ENCODE measurements around the gene ARAP1.

The ARAP1 gene

DNA sequence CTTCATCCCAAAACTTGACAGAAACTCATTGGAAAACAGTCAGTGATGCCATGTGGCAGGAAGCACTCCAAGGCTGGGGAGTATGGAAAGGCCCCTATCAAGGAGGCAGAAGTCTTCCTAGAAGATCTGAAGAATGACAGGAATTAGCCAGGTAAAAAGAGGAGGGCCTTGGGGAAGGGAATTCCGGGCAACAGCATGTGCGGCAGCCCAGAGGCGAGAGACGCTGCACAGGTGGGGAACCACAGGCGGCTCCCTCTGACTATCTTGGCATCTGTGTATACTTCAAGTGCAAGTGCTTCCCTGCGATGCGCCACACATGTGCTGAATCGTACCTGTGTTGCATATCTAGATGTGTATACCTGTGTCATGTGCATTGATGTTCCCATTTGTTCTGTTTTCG lies 90.7 kb downstream of the ARAP1 start:
- Histone ChIP-seq H3K9ac (ENCODE audit: low read depth, low read length, poor library complexity, severe bottlenecking) (no peak overlapping the region), H2AFZ (ENCODE audit: low read length) (no peak overlapping the region), H4K20me1 (ENCODE audit: insufficient read depth, low read length, poor library complexity, severe bottlenecking) (no peaks in the 10 kb centered on the region), H3K4me1 (ENCODE audit: insufficient read depth, low read length, poor library complexity, severe bottlenecking) (no peaks in the 10 kb centered on the region), H3K4me2 (ENCODE audit: low read depth, low read length, poor library complexity, severe bottlenecking) (no peak overlapping the region), H3K9me2 (replicated peaks; ENCODE audit: low read depth, low read length) (no peaks in the 10 kb centered on the region), H3K9me3 (ENCODE audit: insufficient read depth, low read depth, low read length) (no peaks in the 10 kb centered on the region), H3F3A (ENCODE audit: low read depth) (no peaks in the 10 kb centered on the region), H3K79me2 (ENCODE audit: insufficient read depth, low read length) (no peaks in the 10 kb centered on the region), H3K36me3 (ENCODE audit: insufficient read depth, low read length) (no peaks in the 10 kb centered on the region), H3K27me3 (ENCODE audit: insufficient read depth, low read length, poor library complexity, severe bottlenecking) (no peaks in the 10 kb centered on the region), H3K4me3 (ENCODE audit: low read length, poor library complexity, severe bottlenecking) (no peak overlapping the region)
- TF ChIP-seq, protein P1, sequence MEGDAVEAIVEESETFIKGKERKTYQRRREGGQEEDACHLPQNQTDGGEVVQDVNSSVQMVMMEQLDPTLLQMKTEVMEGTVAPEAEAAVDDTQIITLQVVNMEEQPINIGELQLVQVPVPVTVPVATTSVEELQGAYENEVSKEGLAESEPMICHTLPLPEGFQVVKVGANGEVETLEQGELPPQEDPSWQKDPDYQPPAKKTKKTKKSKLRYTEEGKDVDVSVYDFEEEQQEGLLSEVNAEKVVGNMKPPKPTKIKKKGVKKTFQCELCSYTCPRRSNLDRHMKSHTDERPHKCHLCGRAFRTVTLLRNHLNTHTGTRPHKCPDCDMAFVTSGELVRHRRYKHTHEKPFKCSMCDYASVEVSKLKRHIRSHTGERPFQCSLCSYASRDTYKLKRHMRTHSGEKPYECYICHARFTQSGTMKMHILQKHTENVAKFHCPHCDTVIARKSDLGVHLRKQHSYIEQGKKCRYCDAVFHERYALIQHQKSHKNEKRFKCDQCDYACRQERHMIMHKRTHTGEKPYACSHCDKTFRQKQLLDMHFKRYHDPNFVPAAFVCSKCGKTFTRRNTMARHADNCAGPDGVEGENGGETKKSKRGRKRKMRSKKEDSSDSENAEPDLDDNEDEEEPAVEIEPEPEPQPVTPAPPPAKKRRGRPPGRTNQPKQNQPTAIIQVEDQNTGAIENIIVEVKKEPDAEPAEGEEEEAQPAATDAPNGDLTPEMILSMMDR (conservative IDR thresholded peaks at IDR 0.05; ENCODE audit: low read length) = no peak
- no peak for TF ChIP-seq EZH2phosphoT487 (IDR thresholded peaks at IDR 0.05; ENCODE audit: borderline replicate concordance)

DNA sequence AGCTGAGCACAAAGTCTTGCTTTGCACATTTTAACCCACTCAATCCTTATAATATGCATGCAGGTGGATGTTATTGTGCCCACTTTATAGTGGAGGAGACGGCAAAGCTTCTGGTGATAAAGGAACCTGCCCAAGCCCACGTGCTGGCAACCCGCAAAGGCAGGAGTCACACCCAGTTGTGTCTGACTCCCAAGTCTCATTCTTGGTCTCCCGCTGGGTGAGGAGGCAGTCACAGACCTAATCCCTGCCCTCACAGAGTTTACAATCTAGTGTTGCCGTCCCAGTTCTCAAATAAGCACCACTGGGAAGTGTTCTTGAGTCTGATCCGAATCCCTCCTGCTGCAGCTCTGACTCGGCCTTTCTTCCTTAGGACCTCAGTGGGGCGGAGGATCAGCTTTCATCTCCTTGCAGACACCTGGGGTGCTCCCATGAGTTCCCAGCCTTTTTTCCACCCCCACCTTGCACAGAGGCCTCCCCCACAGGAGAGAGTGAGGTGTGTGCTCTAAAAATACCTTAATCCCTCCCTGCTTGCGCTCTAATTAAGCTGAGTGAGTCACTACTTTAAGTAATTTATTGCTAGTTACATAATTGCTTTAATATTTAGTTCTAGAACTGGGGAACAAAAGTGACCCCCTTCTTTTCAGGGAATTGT lies 93.1 kb downstream of the ARAP1 start:
- Histone ChIP-seq H3K79me2 (ENCODE audit: insufficient read depth, low read length) (no peaks in the 10 kb centered on the region), H4K20me1 (ENCODE audit: insufficient read depth, low read length, poor library complexity, severe bottlenecking) (no peaks in the 10 kb centered on the region), H3K36me3 (ENCODE audit: insufficient read depth, low read length) (no peaks in the 10 kb centered on the region), H3K4me3 (ENCODE audit: low read length, poor library complexity, severe bottlenecking) (no peak overlapping the region), H2AFZ (ENCODE audit: low read length) (no peak overlapping the region), H3K4me1 (ENCODE audit: insufficient read depth, low read length, poor library complexity, severe bottlenecking) (no peaks in the 10 kb centered on the region), H3K9me3 (ENCODE audit: insufficient read depth, low read depth, low read length) (no peaks in the 10 kb centered on the region), H3K27me3 (ENCODE audit: insufficient read depth, low read length, poor library complexity, severe bottlenecking) (no peaks in the 10 kb centered on the region), H3K4me2 (ENCODE audit: low read depth, low read length, poor library complexity, severe bottlenecking) (no peak overlapping the region), H3K9ac (ENCODE audit: low read depth, low read length, poor library complexity, severe bottlenecking) (no peak overlapping the region), H3F3A (ENCODE audit: low read depth) (no peaks in the 10 kb centered on the region), H3K9me2 (replicated peaks; ENCODE audit: low read depth, low read length) (no peaks in the 10 kb centered on the region)
- no peak for TF ChIP-seq EZH2phosphoT487 (IDR thresholded peaks at IDR 0.05; ENCODE audit: borderline replicate concordance)
- TF ChIP-seq, protein P1 (conservative IDR thresholded peaks at IDR 0.05; ENCODE audit: low read length) = no peak

DNA sequence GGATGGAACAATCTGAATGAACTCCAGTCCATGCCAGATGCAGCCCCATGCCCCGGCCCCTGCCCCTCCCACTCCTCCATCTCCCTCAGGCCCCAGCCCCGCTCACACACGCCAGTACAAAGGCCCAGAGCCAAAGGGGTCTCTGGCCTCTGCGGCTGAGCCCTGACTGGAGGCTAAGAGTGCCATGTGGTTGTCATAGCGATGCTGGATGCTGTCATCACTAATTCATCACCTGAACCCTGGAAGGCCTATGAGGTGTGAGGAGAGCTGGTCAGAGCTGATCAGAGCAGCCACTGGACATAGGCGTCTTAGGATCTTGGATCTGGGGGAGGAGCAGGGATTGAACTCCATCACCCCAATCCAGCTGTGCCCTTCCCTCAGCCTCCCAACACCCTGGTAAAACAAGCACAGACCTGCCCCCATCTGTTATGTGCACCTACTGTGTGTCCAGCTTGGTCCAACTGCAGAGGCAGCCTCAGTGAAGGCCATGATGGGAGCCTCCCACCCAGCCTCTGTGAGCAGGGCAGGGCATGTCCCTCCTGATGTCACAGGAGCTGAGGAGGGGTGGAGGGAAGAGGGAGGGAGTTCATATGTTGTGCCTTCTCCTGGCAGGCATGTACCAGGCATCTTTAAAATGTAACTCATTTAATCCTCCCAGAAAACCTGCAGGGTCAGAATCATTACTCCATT lies 94.7 kb downstream of the ARAP1 start:
- Histone ChIP-seq H3K79me2 (ENCODE audit: insufficient read depth, low read length) (no peaks in the 10 kb centered on the region), H3K4me3 (ENCODE audit: low read length, poor library complexity, severe bottlenecking) (no peak overlapping the region), H3F3A (ENCODE audit: low read depth) (no peaks in the 10 kb centered on the region), H3K4me1 (ENCODE audit: insufficient read depth, low read length, poor library complexity, severe bottlenecking) (no peaks in the 10 kb centered on the region), H3K9me2 (replicated peaks; ENCODE audit: low read depth, low read length) (no peaks in the 10 kb centered on the region), H3K9me3 (ENCODE audit: insufficient read depth, low read depth, low read length) (no peaks in the 10 kb centered on the region), H3K4me2 (ENCODE audit: low read depth, low read length, poor library complexity, severe bottlenecking) (no peak overlapping the region), H3K27me3 (ENCODE audit: insufficient read depth, low read length, poor library complexity, severe bottlenecking) (no peaks in the 10 kb centered on the region), H4K20me1 (ENCODE audit: insufficient read depth, low read length, poor library complexity, severe bottlenecking) (no peaks in the 10 kb centered on the region), H3K36me3 (ENCODE audit: insufficient read depth, low read length) (no peaks in the 10 kb centered on the region), H3K9ac (ENCODE audit: low read depth, low read length, poor library complexity, severe bottlenecking) (no peak overlapping the region), H2AFZ (ENCODE audit: low read length) (no peak overlapping the region)
- TF ChIP-seq, protein P1 (conservative IDR thresholded peaks at IDR 0.05; ENCODE audit: low read length) = no peak
- TF ChIP-seq EZH2phosphoT487 (IDR thresholded peaks at IDR 0.05; ENCODE audit: borderline replicate concordance) = no peak

Data from Loucy (cell line).